GM19193 (cell line): ENCODE measurements around the gene FLG2.

ENCODE experiments used
- POLR2A ChIP-seq: IDR thresholded peaks from 4 replicates; pipeline ENCODE4 v1.6.1; 2011; ENCODE audit not compliant: insufficient read depth, insufficient read length; ENCODE audit errors: extremely low read depth

Gene FLG2

GRCh38 chr1:152344438-152344837 is 15.4 kb downstream of the FLG2 start:
- TF ChIP-seq POLR2A: no peak

DNA sequence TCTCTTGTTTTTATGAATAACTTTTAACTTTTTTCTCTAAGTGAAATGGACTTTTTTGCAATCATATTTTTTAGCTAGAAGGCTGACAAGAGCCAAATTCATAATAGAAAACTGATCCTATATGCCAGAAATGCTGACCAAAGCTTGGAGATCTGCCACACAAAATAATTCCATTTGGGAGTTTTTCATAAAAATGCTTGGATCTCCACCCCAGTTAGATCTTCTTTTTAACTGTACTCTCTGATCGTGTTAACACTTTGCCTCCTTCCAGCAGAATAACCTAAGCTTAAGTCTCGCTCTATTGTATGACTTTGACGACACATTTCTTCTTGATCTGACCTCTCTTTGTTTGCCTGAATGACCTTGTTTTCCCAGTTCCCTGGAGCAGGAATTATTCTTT is 16.8 kb downstream of the FLG2 start:
- TF ChIP-seq POLR2A: no peak

DNA sequence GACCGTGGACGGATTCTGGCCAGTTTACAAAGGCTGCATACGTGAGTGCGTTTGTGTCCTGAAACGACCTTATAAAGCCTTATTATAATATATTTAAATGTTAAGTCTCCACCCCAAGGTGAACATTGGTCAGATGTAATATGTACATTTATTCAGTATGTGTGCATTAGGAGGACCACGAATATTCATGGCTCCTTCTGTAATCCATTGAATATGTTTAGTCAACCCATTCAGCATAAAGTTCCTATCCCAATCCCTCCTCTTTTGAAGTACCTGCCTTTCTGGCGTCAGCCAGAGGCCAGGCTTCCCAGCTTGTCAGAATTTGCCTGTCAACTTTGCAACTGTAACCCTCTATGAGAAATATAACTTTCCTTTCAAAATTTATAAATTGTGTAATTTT is 24.4 kb downstream of the FLG2 start:
- TF ChIP-seq POLR2A: no peak

DNA sequence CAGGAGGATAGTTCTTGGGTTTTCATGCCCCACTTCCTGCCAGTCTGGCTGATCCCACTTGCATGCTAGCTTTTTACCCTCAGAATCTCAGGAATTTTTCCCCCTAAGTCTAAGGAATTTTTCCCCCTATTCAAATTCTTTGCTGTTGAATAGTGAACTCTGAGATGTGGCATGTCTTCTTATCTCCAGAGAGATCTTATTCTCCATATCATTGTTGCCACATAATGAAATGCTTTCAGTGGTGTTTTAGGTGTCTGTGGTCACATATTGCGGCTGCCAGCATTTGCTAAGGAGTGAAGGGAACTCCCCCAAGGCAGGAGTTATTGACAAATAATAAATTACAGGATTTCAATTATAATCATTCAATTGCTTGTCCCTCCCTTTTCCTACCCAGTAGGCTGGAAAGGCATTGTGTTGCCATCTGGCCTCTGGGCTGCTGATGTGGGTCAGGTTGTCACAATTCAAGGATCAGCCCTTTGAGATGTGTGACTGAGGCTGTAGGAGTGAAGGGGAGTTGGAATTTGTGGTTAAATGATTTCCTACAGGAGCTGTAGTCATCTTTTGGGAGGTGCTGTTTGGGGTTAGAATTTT is 30.9 kb downstream of the FLG2 start:
- no peak for TF ChIP-seq POLR2A

- TF ChIP-seq POLR2A: no peak
These were observed 34.7 kb downstream of the FLG2 start, which contains the start of gene FLG for GRCh38 chr1:152325111-152325510. TSS of gene FLG (minus strand) at chr1:152325239. CDS start at chr1:152315456, 9,783 bp downstream.

DNA sequence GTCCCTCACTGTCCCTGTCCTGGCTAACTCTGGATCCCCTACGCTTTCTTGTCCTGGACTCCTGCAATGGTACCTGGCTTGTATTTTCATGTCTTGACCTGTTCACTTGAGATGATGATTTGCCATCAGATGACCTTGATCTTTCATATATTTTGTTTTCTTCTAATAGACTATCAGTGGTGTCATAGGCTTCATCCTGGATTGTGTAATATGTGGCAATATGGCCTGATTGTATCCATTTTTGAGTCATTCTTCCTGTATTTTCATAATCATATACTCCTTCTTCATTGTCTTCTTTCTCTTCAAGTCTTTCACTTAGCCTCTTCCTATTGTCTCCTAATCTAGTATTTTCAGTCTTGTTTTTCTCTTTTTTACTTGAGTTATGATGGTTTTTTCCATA is 45.8 kb downstream of the FLG2 start:
- no peak for TF ChIP-seq POLR2A

GRCh38 chr1:152313319-152313801 is 46.4 kb downstream of the FLG2 start:
- TF ChIP-seq POLR2A: no peak

DNA sequence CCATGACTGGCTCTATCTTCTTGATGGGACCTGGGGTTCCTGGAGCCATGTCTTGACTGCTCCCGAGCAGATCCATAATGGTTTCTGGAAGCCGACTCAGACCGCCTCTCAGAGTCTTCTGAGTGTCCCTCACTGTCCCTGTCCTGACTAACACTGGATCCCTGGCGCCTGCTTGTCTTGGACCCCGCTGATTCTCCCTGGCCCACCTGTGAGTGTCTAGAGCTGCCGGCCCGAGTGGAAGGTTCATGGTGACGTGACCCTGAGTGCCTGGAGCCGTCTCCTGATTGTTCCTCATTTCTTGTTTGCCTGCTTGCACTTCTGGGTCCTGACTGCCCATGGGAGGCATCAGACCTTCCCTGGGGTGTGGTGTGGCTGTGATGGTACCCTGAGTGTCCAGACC is 49.9 kb downstream of the FLG2 start:
- no peak for TF ChIP-seq POLR2A
